Measurements from ENCODE around the gene SLC9A9.

GRCh38 chr3:143895805-143896204, 47.5 kb upstream of the SLC9A9 start:
- TF ChIP-seq POLR2AphosphoS5 (IDR thresholded peaks at IDR 0.05) (no peak), POLR2A (IDR thresholded peaks at IDR 0.05) (no peak)

All from gastroesophageal sphincter (tissue), 2 donors.